ENCODE measurements around the gene RNU6-1. TPM values are rescaled to one million over a fixed set of nuclear protein-coding genes. Genes with fewer than 3 reads are reported as not detected.

Gene RNU6-1
- total and polyA plus RNA-seq, 2 donors (not counting 3 experiments of a cell fraction or from before 2014, with no cell fraction given), result not detected

DNA sequence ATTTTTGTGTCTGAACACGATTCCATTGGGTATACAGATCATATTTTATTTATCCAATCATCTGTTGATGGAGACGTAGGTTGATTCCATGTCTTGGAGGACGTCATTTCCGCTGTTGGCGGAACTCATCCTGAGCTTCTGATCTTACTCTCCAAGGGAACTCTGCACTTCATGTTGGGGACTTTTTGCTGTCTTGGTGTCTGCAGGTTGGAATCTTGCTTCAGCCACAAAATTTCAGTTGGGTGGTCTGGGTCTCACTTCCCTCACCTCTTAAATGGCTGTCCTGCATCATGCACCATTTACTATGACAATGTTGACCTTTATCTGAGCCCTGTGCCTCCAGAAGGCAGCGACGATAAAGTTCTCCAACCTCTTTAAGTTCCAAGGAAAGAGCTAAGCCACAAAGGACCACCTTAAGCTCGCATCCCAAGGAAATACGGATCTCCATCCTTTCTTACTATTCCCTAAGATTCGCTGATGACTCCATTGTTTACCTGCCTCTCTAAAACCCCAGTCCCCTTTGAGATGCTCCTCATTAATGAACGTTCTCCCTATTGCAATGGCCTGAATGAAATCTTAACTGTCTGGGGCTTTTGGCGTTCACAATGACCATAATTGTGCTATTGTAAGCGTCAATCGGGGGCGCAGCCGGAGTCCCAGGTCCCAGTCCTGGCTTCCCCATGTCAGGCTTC, 23.1 kb upstream of the RNU6-1 start:
- H3K79me2 ChIP-seq (ENCODE audit: control insufficient read depth, insufficient read depth, low read length), result no peaks in the 10 kb centered on the region
- no peak for DNase-seq (ENCODE audit: low read depth, low spot score)
- no peak for FAIRE-seq
- H3K9me1 ChIP-seq (replicated peaks; ENCODE audit: control insufficient read depth, extremely low read depth, insufficient read depth, low read length), result no peaks in the 10 kb centered on the region
- peak overlapping the region; percentile 53 for H3K4me2 ChIP-seq (ENCODE audit: insufficient read depth, low read length)
- no peaks in the 10 kb centered on the region for H4K20me1 ChIP-seq (replicated peaks; ENCODE audit: control insufficient read depth, extremely low read depth, insufficient read depth, low read length)
- peak overlapping the region; percentile 86 for H2AFZ ChIP-seq (ENCODE audit: low read depth, low read length)
- H3K9ac ChIP-seq (replicated peaks; ENCODE audit: extremely low read depth, insufficient read depth, low read length), result no peak overlapping the region
- dilution Hi-C loops (cut with MboI; ENCODE audit: extremely low pct_ligation_motif_present, low sequenced_read_pairs), result no loop called here
- no peak overlapping the region for H3K4me3 ChIP-seq (replicated peaks in 1 of 3; ENCODE audit: insufficient read depth in 1 of 3, low read depth in 1 of 3, low read length in 3 of 3)
- H3K4me1 ChIP-seq (ENCODE audit: control insufficient read depth, extremely low read depth, insufficient read depth, low read length), result no peaks in the 10 kb centered on the region
- no TSS peak for BruUV-seq (replicated peaks)
- H3K27me3 ChIP-seq (ENCODE audit: control insufficient read depth in 2 of 2, insufficient read depth in 2 of 2, low read length in 2 of 2), result peaks cover 9 to 11% of the 10 kb centered on the region in 2 experiments
- no peaks in the 10 kb centered on the region for H3K9me3 ChIP-seq (replicated peaks; ENCODE audit: control insufficient read depth, insufficient read depth, low read length)
- intact Hi-C loops (cut with micrococcal nuclease), result loop anchor here (1.0 to 5.0 kb wide), 4 partner anchors 189 to 364 kb away; partner anchors contain the start of genes CLN6 and PIAS1
- no peaks in the 10 kb centered on the region for H3K36me3 ChIP-seq (ENCODE audit: control insufficient read depth in 2 of 2, extremely low read depth in 1 of 2, insufficient read depth in 2 of 2, low read length in 2 of 2)
- CTCF ChIA-PET, result interaction anchor here (0.6 to 4.9 kb wide), 17 partner anchors 9 to 1062 kb away, joined by 3 to 139 read pairs (median 4); partner anchors contain the start of gene PIAS1
- H3K27ac ChIP-seq (ENCODE audit: insufficient read depth, low read depth, low read length), result no peak overlapping the region
- POLR2A ChIA-PET, result no interaction called here
- TF ChIP-seq JUN (IDR thresholded peaks at IDR 0.05; ENCODE audit: borderline replicate concordance, insufficient read depth, insufficient read length, low read depth), result no peak
- no peak for TF ChIP-seq MYC (IDR thresholded peaks at IDR 0.05; ENCODE audit: low read depth, low read length)
- no peak for TF ChIP-seq EZH2 (IDR thresholded peaks at IDR 0.05; ENCODE audit: borderline replicate concordance, low read depth, low read length, severe bottlenecking)
- no peak for TF ChIP-seq POLR2AphosphoS5 (IDR thresholded peaks at IDR 0.05; ENCODE audit: insufficient read depth, low read depth, low read length)
- TF ChIP-seq, protein P1, sequence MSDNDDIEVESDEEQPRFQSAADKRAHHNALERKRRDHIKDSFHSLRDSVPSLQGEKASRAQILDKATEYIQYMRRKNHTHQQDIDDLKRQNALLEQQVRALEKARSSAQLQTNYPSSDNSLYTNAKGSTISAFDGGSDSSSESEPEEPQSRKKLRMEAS (IDR thresholded peaks at IDR 0.05; ENCODE audit: insufficient read depth, insufficient read length), result no peak
- TF ChIP-seq, protein P2, sequence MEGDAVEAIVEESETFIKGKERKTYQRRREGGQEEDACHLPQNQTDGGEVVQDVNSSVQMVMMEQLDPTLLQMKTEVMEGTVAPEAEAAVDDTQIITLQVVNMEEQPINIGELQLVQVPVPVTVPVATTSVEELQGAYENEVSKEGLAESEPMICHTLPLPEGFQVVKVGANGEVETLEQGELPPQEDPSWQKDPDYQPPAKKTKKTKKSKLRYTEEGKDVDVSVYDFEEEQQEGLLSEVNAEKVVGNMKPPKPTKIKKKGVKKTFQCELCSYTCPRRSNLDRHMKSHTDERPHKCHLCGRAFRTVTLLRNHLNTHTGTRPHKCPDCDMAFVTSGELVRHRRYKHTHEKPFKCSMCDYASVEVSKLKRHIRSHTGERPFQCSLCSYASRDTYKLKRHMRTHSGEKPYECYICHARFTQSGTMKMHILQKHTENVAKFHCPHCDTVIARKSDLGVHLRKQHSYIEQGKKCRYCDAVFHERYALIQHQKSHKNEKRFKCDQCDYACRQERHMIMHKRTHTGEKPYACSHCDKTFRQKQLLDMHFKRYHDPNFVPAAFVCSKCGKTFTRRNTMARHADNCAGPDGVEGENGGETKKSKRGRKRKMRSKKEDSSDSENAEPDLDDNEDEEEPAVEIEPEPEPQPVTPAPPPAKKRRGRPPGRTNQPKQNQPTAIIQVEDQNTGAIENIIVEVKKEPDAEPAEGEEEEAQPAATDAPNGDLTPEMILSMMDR (IDR thresholded peaks at IDR 0.05; ENCODE audit: extremely low read depth in 1 of 2, insufficient read depth in 1 of 2, low read depth in 1 of 2, low read length in 2 of 2), result no peak
- TF ChIP-seq GATA2 (IDR thresholded peaks at IDR 0.05; ENCODE audit: insufficient read depth, insufficient read length, low read depth, low read length), result no peak
- TF ChIP-seq FOS (IDR thresholded peaks at IDR 0.05; ENCODE audit: borderline replicate concordance, insufficient read depth, low read length), result no peak
- TF ChIP-seq POLR2A (IDR thresholded peaks at IDR 0.05; ENCODE audit: low read depth, low read length), result no peak

All from endothelial cell of umbilical vein (primary cell).